Fibroblast of lung (primary cell): ENCODE results near the gene LPP.

Experiments used
- EZH2 ChIP-seq: IDR thresholded peaks from 2 replicates; pipeline ENCODE4 v1.5.1; 2012; ENCODE audit warnings: low read length, control low read depth, mild to moderate bottlenecking; ENCODE audit errors: missing control alignments
- TF ChIP-seq, protein P1 (sequence below), 2 donors: IDR thresholded peaks in 1 of 2; conservative IDR thresholded peaks in 1 of 2; 1 replicate in 1 of 2; 2 replicates in 1 of 2; pipeline ENCODE4 v1.5.1; 2011 to 2012; ENCODE audit warnings: low read length in 2 of 2, control low read depth in 1 of 2, inconsistent platforms in 1 of 2, low read depth in 1 of 2, mild to moderate bottlenecking in 1 of 2

DNA sequence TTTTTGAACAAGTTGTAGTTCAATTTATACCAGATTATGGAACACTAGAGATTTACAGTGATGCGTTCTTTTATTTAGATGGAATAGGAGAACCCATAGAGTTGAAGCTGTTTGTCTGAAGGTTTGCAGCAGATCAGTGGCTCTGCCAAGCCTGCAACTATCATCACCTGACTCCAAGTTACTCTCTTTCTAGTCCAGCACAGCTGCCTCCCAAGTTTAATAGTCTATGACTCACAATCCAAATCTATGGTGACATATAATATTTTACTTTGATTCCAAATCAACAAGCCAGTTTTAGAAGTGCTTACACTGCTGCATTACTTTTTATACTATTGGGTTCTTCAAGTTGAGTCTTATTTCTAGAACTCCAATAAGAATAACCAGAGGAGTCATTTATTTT, 400.4 kb downstream of the LPP start:
- TF ChIP-seq, protein P1, sequence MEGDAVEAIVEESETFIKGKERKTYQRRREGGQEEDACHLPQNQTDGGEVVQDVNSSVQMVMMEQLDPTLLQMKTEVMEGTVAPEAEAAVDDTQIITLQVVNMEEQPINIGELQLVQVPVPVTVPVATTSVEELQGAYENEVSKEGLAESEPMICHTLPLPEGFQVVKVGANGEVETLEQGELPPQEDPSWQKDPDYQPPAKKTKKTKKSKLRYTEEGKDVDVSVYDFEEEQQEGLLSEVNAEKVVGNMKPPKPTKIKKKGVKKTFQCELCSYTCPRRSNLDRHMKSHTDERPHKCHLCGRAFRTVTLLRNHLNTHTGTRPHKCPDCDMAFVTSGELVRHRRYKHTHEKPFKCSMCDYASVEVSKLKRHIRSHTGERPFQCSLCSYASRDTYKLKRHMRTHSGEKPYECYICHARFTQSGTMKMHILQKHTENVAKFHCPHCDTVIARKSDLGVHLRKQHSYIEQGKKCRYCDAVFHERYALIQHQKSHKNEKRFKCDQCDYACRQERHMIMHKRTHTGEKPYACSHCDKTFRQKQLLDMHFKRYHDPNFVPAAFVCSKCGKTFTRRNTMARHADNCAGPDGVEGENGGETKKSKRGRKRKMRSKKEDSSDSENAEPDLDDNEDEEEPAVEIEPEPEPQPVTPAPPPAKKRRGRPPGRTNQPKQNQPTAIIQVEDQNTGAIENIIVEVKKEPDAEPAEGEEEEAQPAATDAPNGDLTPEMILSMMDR (conservative IDR thresholded peaks at IDR 0.05 in 1 of 2, IDR thresholded peaks at IDR 0.05 in 1 of 2; ENCODE audit: low read depth in 1 of 2, low read length in 2 of 2), result no peak
- no peak for TF ChIP-seq EZH2
